IPS-NIHi11 (cell line): ENCODE results near the gene HOXA4.

ENCODE experiments used
- DNase-seq: peaks from one replicate; pipeline ENCODE4 v3.0.0; 2012; ENCODE audit warnings: mixed read lengths, low spot score

The HOXA4 gene

GRCh38 chr7:27104341-27105058, 26.1 kb downstream of the HOXA4 start:
- no peak for DNase-seq

GRCh38 chr7:27103489-27104226, 26.9 kb downstream of the HOXA4 start:
- DNase-seq: no peak

GRCh38 chr7:27102581-27103442, 27.7 kb downstream of the HOXA4 start, which contains the start of gene HOXA2:
Gene HOXA2, minus strand, starts transcription at chr7:27102683. Its CDS starts 183 bp downstream, at chr7:27102500.
- no peak for DNase-seq

- no peak for DNase-seq
Observed at GRCh38 chr7:27101957-27102580, 28.5 kb downstream of the HOXA4 start.

- no peak for DNase-seq
Observed at GRCh38 chr7:27101171-27101956, 29.2 kb downstream of the HOXA4 start.

GRCh38 chr7:27100694-27101170, 29.8 kb downstream of the HOXA4 start:
- no peak for DNase-seq

GRCh38 chr7:27099453-27100370, 30.8 kb downstream of the HOXA4 start:
- DNase-seq: no peak

GRCh38 chr7:27098578-27099451, 31.7 kb downstream of the HOXA4 start:
- no peak for DNase-seq

GRCh38 chr7:27097686-27098577, 32.6 kb downstream of the HOXA4 start:
- DNase-seq: no peak

- no peak for DNase-seq
Observed at GRCh38 chr7:27096768-27097514, 33.6 kb downstream of the HOXA4 start.

- DNase-seq: peak; percentile 87
Observed at GRCh38 chr7:27095897-27096767, 34.4 kb downstream of the HOXA4 start, which contains the start of gene HOXA1. Gene HOXA1, minus strand, starts transcription at chr7:27096000. Its CDS starts 88 bp downstream, at chr7:27095912.

GRCh38 chr7:27095050-27095896, 35.3 kb downstream of the HOXA4 start:
- no peak for DNase-seq

GRCh38 chr7:27094304-27095049, 36.1 kb downstream of the HOXA4 start:
- DNase-seq: no peak

GRCh38 chr7:27093184-27093895, 37.2 kb downstream of the HOXA4 start:
- DNase-seq: no peak
